ENCODE results near the gene NCOA6.

GRCh38 chr20:34709831-34710567 is 115.5 kb downstream of the NCOA6 start:
- TF ChIP-seq CTCF (IDR thresholded peaks at IDR 0.05; ENCODE audit: low read length): peak; percentile 63
- no peak for TF ChIP-seq EZH2 (IDR thresholded peaks at IDR 0.05; ENCODE audit: borderline replicate concordance, low read length)
